Activated CD4-positive, alpha-beta T cell treated with anti-CD3 and anti-CD28 coated beads, Interleukin-2, amount 50 U/mL, for 4 hours (primary cell): Measurements from ENCODE around the gene PNKD.
A peak's percentile ranks its signal among the peaks of the same experiment; 100 is the strongest.

Experiments
- DNase-seq, 2 experiments: peaks; one replicate each; pipeline ENCODE4 v3.0.0-alpha.2; 2020

The PNKD gene

DNA sequence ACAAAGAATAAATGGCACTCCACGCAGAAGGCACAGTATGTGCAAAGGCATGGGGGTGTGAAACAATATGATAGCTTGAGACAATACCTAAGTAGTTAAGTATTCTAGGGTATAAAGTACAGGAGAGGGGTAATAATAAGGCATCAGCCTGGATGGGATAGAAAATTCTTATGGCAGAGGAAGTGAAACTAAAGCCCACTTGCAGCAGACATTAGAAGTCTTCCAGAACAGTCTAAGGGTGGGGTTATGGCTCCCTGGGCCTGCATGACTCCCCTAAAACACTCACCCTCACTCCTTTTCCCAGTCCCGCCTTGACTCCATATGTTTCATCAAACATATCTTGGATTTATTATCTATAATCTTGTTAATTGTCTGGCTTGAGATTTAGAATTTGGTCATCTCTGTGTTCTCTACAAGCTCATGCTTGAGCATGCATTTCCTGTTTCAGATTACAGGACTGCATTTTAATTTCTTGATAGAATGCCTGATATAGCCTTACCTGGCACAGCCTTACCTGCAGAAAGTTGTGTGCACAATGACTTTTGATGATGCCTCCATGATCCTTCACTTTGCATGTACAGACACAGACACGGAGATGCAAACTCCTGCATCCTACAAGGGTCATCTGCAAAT lies 50.5 kb downstream of the PNKD start:
- no peak for DNase-seq

DNA sequence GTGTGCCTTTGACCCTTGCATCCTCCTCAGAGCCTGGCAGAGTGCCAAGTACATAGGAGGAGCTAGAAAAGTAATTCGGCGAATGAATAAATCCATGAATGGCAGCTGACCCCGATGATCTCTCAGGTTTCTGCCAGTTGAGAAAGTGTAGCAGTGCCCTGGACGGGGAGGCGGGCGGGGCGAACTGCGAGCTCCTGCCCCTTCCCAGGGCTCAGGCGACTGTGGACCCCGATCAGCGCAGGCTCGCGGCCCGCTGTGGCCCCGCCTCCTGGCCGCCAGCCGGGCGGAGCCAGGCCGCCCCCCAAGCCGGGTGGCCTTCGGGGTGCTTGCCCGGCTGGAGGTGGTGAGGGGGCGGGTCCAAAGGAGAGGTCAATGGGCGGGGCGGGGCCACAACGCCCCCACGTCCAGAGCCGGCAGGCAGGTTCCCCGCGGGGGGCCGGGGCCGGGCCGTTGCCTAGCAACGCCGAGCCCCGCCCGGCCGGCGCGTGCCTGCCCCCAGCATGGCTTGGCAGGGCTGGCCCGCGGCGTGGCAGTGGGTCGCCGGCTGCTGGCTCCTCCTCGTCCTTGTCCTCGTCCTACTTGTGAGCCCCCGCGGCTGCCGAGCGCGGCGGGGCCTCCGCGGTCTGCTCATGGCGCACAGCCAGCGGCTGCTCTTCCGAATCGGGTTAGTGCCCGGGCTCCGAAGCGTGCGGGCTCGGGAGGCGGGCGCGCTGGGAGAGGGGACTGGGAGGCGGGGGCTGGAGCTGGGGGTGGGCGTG lies 52.6 kb downstream of the PNKD start:
- peak; percentile 17 to 22 for DNase-seq

DNA sequence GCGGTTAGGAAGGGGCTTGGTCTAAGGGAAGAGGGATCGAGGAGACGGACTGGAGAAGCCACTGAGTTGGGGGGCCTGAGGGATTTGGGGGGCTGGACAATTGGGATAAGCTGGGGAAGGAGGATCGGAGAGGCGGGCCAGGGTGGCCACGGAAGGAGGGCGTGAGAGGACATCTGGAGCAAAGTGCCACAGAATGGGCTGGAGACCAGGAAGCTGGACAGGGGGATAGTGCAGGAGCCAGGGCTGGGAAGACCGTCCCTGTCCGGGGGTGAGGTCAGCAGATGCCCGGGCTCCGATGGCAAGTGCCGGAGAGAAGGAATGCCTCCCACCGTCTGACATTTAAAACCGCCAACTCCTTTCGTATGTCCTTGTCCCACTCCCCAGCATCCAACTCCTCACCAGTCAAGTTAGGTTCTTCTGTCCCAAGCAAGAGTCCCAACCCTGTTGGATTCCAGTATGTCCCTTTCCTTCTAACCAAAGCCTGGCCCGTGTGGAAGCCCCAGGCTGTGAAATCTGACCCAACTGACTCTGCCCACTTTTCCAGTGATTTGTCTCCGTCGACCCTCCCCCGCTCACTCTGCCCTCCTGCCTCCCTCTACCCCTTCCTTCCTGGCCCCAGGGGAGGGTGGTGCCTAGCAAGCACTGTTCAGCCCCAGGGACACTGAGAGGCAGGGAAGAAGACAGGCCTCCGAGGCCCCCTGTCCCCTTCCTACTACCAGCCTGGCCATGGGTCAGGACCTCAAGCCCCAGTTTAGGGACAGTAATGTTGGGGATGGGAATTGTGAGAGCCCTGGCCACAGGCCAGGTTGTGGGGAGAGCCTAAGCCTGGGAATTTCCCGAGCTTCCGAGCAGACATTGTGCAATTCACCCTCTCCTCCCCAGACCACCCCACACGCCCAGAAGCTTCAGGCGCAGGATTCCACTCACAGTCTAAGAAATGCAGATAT lies 53.5 kb downstream of the PNKD start:
- no peak for DNase-seq

GRCh38 chr2:218325566-218326160 lies 55.3 kb downstream of the PNKD start:
- DNase-seq = no peak

- DNase-seq = no peak
Measured at GRCh38 chr2:218326315-218326714, 56.0 kb downstream of the PNKD start.

GRCh38 chr2:218327451-218328210 lies 57.3 kb downstream of the PNKD start:
- no peak for DNase-seq

DNA sequence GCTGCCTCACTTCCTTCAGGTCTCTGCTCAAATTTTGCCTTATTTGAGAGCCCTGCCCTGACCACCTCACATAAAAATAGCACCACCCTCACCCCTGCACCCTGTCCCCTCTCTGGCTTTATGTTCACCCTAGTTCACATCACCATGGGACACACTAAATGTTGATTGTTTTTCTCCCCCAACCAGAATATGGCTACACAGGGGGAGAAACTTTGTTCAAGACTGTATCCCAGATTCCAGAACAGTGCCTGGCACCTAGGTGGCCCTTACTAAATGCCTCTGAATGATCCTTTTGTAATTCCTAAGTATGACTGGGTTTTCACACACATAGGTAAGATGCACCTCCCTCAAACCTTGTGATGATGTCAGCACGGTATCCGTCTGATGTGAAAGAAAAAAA lies 58.0 kb downstream of the PNKD start:
- DNase-seq = no peak

DNA sequence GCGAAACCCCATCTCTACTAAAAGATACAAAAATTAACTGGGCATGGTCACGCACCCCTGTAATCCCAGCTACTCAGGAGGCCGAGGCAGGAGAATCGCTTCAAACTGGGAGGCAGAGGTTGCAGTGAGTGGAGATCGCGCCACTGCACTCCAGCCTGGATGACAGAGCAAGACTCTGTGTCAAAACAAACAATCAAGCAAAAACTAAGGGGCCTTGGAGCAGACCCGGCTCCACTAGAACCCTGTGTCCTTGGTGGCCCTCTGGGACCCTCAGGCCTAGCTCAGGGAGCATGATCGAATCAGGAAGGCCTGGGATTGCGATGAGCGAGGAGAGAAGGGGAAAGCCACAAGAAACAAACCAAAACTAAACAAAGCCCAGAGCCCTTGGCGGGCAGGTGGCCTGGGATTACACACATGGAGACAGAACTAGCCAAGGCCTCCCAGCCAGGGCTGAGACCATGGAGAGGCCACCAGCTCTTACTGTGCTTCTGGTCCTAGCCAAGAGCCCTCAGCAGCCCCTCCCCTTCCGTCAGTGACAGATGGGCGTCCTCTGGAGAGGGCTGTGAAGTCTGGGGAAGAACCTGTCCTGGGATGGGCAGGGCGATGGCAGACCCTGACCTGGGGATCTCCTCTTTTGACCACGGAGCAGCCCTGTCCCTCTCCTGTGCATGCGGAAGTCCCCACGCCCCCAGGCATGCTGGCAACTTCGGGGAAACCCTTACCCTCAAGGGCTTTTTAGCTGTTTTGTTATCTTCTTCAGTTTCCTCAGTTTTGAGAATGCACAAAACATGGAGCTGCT lies 58.9 kb downstream of the PNKD start:
- no peak for DNase-seq

DNA sequence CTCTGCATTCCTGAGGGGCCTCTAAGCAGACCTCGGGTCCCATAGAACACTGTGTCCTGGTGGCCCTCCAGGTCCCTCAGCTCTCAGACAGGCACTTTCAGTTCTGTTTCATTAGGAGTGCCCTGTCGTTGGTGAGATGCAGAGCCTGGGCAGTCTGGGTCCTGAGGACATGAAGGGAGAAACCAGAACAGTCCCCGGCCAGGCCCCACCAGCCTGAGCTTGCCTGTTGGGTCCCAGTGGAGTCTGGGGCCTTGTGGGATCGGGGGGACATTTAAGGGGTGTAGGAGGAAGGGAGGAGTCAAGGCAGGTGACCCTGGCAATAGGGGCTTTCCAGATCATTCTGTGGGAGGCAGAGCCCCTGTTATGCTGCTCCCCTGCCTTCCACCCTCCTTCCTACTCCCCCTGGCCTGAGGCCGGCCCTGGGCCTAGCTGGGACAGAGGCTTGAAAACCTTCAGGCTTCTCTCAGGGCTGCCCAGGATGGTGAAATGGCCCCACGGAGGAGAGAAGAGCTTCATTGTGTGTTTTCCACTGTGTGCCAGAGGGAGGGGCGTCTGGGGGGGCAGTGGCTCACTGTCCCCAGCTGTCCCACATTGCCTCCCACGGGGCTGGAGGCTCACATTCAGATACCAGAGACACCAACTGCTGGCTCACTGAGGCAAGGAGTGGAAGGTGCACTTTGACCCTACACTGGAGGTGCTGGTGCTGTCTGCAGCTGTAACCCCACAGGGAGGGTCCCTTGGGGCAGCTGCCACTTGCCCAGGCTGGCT lies 59.7 kb downstream of the PNKD start:
- no peak for DNase-seq

GRCh38 chr2:218331745-218332144 lies 61.4 kb downstream of the PNKD start:
- no peak for DNase-seq

- no peak for DNase-seq
Measured at GRCh38 chr2:218332288-218332687, 62.0 kb downstream of the PNKD start.

DNA sequence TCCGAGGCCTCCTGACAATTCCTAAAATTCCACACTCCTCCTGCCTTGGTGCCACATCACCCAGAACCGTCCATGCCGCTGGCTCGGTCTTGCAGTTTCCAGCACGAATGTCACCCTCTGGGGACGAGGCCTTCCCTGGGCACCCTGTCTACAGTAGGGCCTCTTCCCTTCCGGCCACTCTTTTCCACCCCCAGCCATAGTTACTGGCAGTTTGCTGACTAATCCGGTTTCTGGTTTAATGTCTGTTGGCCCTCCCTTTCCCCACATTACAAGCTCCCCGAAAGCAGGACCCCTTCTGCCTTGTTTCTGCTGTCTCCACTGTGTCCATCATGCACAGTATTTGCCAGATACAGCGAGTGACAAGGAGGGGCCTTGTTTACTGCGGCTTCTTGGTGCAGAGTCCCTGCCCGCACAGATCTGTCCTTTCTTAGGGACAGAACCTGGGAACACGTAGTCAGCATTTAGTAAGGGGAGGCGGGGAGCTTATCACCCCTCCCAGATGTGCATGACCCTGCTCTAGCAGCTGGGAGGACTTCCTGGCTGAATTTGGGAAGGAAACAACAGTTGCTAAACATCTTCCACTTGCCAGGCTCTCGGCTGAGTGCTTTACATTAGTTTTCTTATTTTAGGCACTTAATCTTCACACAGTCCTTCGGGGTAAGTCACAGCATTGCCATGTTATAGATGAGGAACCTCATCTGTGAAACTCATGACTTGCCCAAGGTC lies 62.8 kb downstream of the PNKD start:
- no peak for DNase-seq

DNA sequence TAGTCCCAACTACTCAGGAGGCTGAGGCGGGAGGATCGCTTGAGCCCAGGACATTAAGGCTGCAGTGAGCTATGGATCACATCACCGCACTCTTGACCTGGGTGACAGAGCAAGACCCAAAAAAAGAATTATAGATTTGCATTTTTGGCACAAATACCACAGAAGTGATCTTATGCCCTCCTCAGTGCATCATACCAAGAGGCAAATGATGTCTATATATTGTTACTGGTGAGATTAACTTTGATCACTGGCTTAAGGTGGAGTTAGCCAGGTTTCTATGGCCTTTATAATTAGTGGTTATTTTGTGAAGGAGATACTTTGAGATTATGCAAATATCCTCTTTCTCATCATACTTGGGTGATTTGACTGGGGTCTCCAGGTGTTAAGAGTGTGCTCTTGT lies 64.2 kb downstream of the PNKD start:
- DNase-seq = no peak

- no peak for DNase-seq
Measured at GRCh38 chr2:218340656-218341055, 70.3 kb downstream of the PNKD start.

GRCh38 chr2:218341381-218341780 lies 71.1 kb downstream of the PNKD start:
- DNase-seq = no peak

DNA sequence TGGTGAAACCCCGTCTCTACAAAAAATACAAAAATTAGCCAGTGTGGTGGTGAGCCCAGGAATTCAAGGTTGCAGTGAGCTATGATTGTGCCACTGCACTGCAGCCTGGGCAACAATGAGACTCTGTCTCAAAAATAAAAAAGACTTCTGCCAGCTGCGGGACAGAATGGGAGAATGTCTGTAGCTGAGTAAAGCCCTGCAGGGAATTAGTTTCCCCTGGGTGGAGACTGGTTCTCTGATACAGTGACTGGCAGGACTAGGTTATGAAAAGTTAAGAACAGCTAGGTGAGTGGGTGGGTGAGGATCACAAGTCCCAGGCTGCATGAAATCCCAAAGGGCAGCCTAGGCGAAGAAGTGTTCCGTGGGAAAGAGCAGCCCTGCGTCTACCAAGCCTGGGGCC lies 72.5 kb downstream of the PNKD start:
- no peak for DNase-seq

GRCh38 chr2:218343591-218343990 lies 73.3 kb downstream of the PNKD start:
- no peak for DNase-seq

- no peak for DNase-seq
Measured at GRCh38 chr2:218344090-218344754, 73.9 kb downstream of the PNKD start.

DNA sequence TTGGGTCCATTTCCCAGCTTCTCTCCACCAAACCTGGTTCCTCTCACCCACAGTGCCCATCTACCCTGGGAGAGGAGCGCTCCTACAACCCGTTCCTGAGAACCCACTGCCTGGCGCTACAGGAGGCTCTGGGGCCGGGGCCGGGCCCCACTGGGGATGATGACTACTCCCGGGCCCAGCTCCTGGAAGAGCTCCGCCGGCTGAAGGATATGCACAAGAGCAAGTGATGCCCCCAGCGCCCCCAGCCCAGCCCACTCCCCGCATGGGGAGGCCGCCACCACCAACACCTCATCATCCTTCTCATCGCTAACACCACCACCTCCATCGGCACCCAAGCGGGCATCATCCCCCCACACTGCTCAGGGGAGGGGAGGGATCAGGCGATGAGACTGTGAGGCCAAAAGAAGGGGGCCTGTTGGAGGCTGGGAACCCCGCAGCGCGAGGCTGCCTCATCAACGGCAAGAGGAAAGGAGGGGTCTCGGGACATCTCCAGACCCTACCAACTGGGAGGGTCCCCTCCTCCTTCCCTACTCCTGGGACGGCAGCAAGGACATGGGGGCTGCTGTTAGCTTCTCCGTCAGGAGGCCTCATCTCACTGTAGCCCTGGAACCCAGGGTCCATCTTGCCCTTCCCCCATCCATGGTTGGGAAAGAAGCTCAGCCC lies 74.6 kb downstream of the PNKD start:
- DNase-seq = no peak
